Measurements from ENCODE around the gene TACR2.

The TACR2 gene

DNA sequence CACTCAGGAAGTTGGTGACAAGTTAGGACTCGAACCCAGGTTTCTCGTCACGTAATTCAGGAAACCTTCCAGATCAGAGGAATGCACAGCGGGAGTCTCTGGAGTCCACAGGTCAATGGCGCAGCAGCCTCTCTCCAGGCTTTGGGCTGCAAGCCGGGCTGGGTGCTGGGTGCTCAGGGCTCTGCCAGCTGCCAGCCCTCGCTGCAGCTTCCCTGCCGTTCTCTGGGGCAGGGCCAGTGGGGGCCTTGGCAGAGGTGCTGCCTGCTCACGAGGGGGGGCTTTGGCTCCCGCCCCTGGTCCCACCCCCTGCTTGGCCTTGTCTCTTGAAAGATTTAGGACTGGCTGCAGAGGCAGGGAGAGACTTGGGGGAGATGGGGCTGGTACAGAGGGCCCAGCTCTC is at the start of gene TACR2:
Gene TACR2, minus strand, starts transcription at position 224 of the 400 bp plus-strand sequence. CDS start 595 bp downstream, outside the sequence.
- Histone ChIP-seq H3K27me3 (ENCODE audit: control insufficient read depth in 5 of 5, insufficient read depth in 4 of 5, low read length in 5 of 5) (peaks cover 0 to 3% (median 0%) of the 10 kb centered on the region in 5 donors), H3K4me3 (ENCODE audit: low read depth in 1 of 5, low read length in 5 of 5) (no peak within 1 kb of the TSS), H3K4me1 (ENCODE audit: control insufficient read depth in 5 of 5, insufficient read depth in 5 of 5, low read length in 5 of 5) (peaks cover 0 to 5% (median 0%) of the 10 kb centered on the region in 5 donors), H3K9ac (ENCODE audit: low read length in 5 of 5) (no peak within 1 kb of the TSS), H3K27ac (ENCODE audit: low read depth, low read length) (no peak within 1 kb of the TSS), H3K9me3 (ENCODE audit: control insufficient read depth in 5 of 5, low read length in 5 of 5) (no peaks in the 10 kb centered on the region), H3K36me3 (ENCODE audit: control insufficient read depth in 5 of 5, insufficient read depth in 5 of 5, low read length in 5 of 5) (no peaks in the 10 kb centered on the region)

DNA sequence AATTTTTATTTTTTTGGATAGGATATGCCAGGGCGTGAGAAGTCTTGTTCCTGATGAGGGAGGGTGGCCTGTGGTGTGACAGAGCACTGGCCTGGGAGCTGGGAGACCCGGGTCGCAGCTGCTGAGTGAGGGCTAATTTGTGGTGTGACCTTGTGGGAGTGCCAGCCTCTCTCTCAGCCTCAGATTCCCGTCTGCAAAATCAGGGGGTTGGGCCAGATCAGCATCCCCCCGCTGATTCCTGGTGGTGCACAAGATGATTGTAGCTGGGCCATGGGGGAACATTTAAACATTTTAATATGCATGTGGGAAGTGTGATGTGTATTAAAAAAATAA is 49.4 kb upstream of the TACR2 start:
- Histone ChIP-seq H3K4me3 (ENCODE audit: low read depth in 1 of 5, low read length in 5 of 5) (no peak overlapping the region), H3K4me1 (ENCODE audit: control insufficient read depth in 5 of 5, insufficient read depth in 5 of 5, low read length in 5 of 5) (peaks cover 40 to 98% (median 91%) of the 10 kb centered on the region in 5 donors), H3K9ac (ENCODE audit: low read length in 5 of 5) (peak overlapping the region in 1 of 5 donors; percentile 28), H3K27ac (ENCODE audit: low read depth, low read length) (peak overlapping the region; percentile 98), H3K36me3 (ENCODE audit: control insufficient read depth in 5 of 5, insufficient read depth in 5 of 5, low read length in 5 of 5) (no peaks in the 10 kb centered on the region), H3K9me3 (ENCODE audit: control insufficient read depth in 5 of 5, low read length in 5 of 5) (no peaks in the 10 kb centered on the region), H3K27me3 (ENCODE audit: control insufficient read depth in 5 of 5, insufficient read depth in 4 of 5, low read length in 5 of 5) (no peaks in the 10 kb centered on the region)

DNA sequence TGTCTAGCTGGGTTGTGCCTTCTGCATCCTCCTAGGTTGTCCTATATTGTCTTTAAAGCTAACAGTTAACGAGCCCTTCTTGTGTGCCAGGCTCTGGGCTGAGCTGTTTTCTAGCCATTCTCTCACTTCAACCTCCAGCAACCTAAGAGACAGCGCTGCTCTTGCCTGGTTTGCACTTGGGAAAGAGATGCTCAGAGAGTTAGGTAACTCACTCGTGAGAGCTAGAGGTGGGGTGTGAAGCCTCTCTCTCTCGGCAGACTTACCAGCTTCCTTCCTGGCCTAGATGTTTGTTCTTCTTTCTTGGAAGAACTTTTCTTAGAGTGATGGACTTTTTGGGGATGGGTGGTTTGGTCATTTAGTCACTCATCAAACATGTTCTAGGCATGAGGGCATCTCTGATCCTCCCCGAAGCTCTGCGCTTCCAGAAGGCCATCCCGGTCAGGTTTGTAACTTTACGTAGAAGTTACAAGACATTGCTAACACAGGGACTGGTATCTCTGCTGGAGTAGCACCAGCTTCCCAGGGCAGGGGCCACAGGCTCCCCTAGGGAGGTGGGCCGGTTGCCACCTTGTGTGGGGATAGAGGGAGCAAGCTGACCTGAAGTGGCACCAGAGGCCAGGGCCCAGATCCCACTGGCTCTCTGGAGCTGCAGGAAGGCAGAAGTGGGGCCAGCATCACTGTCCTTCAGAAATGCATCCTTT is 48.9 kb upstream of the TACR2 start:
- Histone ChIP-seq H3K4me3 (ENCODE audit: low read depth in 1 of 5, low read length in 5 of 5) (no peak overlapping the region), H3K36me3 (ENCODE audit: control insufficient read depth in 5 of 5, insufficient read depth in 5 of 5, low read length in 5 of 5) (no peaks in the 10 kb centered on the region), H3K9me3 (ENCODE audit: control insufficient read depth in 5 of 5, low read length in 5 of 5) (no peaks in the 10 kb centered on the region), H3K27ac (ENCODE audit: low read depth, low read length) (peak overlapping the region; percentile 98), H3K9ac (ENCODE audit: low read length in 5 of 5) (peak overlapping the region; percentile 1 to 79 (median 37)), H3K4me1 (ENCODE audit: control insufficient read depth in 5 of 5, insufficient read depth in 5 of 5, low read length in 5 of 5) (peaks cover 43 to 98% (median 91%) of the 10 kb centered on the region in 5 donors), H3K27me3 (ENCODE audit: control insufficient read depth in 5 of 5, insufficient read depth in 4 of 5, low read length in 5 of 5) (no peaks in the 10 kb centered on the region)

DNA sequence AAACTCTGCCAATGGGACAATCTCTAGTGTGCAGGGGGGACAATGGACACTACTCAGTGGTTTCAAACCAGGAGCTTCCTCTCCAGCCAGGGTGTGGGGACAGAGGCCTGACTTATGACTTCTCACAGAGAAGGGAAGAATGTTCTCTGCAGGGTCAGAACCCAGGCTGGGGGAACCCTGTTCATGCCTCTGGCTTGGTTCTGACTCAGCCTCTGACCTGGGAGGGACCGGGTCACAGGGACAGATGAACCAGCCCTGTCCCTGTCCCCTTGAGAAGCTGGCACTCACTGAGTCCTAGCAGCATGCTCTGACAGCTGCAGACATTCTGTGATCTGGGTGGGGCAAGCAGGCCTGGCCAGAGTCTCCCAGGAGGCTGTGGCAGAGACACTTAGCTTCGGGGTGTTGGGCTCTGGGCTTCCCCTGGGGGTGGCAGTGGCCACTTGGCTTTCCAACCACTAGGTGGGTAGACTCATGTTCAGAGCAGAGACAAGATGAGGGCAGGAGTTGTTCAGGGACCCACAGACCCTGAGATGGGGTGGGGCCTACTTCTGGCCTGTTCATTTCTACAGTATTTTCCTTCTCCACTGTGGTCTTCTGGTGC is 48.2 kb upstream of the TACR2 start:
- peak overlapping the region; percentile 98 for H3K27ac ChIP-seq (ENCODE audit: low read depth, low read length)
- H3K9ac ChIP-seq (ENCODE audit: low read length in 5 of 5) = peak overlapping the region; percentile 37 to 79 (median 50)
- no peaks in the 10 kb centered on the region for H3K36me3 ChIP-seq (ENCODE audit: control insufficient read depth in 5 of 5, insufficient read depth in 5 of 5, low read length in 5 of 5)
- H3K4me3 ChIP-seq (ENCODE audit: low read depth in 1 of 5, low read length in 5 of 5) = peak overlapping the region in 1 of 5 donors; percentile 4
- H3K4me1 ChIP-seq (ENCODE audit: control insufficient read depth in 5 of 5, insufficient read depth in 5 of 5, low read length in 5 of 5) = peaks cover 46 to 98% (median 91%) of the 10 kb centered on the region in 5 donors
- no peaks in the 10 kb centered on the region for H3K27me3 ChIP-seq (ENCODE audit: control insufficient read depth in 5 of 5, insufficient read depth in 4 of 5, low read length in 5 of 5)
- H3K9me3 ChIP-seq (ENCODE audit: control insufficient read depth in 5 of 5, low read length in 5 of 5) = no peaks in the 10 kb centered on the region

DNA sequence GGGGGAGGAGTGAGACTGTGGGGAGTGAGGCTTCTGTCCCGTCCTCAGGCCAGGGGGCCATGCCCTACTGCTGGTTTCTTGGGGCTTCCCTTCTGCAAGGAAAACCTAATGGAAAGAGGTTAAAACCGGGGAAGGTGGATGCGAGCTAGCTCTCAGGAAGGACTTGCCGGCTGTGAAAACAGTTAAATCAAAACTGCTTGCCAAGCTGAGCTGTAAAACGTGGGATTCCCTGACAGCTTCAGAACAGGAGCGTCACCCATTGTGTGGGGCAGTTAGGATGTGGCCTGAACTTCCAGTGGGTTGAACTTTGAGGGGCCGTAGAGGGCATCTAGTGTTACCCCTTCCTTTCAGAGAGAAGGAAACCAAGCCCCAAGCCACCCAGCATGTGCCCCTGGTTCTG is 47.7 kb upstream of the TACR2 start:
- Histone ChIP-seq H3K27me3 (ENCODE audit: control insufficient read depth in 5 of 5, insufficient read depth in 4 of 5, low read length in 5 of 5) (no peaks in the 10 kb centered on the region), H3K4me3 (ENCODE audit: low read depth in 1 of 5, low read length in 5 of 5) (no peak overlapping the region), H3K9ac (ENCODE audit: low read length in 5 of 5) (peak overlapping the region; percentile 30 to 79 (median 66)), H3K27ac (ENCODE audit: low read depth, low read length) (peak overlapping the region; percentile 98), H3K4me1 (ENCODE audit: control insufficient read depth in 5 of 5, insufficient read depth in 5 of 5, low read length in 5 of 5) (peaks cover 46 to 98% (median 91%) of the 10 kb centered on the region in 5 donors), H3K36me3 (ENCODE audit: control insufficient read depth in 5 of 5, insufficient read depth in 5 of 5, low read length in 5 of 5) (peaks cover 0 to under 1% (median 0%) of the 10 kb centered on the region in 5 donors), H3K9me3 (ENCODE audit: control insufficient read depth in 5 of 5, low read length in 5 of 5) (no peaks in the 10 kb centered on the region)

DNA sequence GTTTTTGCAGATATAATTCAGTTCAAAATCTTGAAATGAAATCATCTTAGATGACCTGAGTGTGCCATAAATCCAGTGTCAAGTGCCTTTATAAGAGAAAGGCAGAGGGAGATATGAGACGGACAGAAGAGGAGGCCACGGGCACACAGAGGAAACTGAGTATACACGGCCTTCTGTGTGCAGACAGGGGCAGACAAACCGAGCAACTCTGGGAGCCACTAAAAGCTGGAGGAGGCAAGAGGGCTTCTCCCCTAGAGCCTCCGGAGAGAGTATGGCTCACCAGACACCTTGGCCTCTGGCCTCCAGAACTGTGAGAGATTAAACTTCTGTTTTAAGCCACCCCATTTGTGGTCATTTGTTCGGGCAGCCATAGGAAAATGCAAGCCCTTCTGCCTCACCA is 47.2 kb upstream of the TACR2 start:
- Histone ChIP-seq H3K27me3 (ENCODE audit: control insufficient read depth in 5 of 5, insufficient read depth in 4 of 5, low read length in 5 of 5) (no peaks in the 10 kb centered on the region), H3K27ac (ENCODE audit: low read depth, low read length) (peak overlapping the region; percentile 98), H3K9ac (ENCODE audit: low read length in 5 of 5) (peak overlapping the region in 4 of 5 donors; percentile 30 to 79 (median 66)), H3K36me3 (ENCODE audit: control insufficient read depth in 5 of 5, insufficient read depth in 5 of 5, low read length in 5 of 5) (peaks cover 0 to 4% (median 0%) of the 10 kb centered on the region in 5 donors), H3K4me3 (ENCODE audit: low read depth in 1 of 5, low read length in 5 of 5) (no peak overlapping the region), H3K9me3 (ENCODE audit: control insufficient read depth in 5 of 5, low read length in 5 of 5) (no peaks in the 10 kb centered on the region), H3K4me1 (ENCODE audit: control insufficient read depth in 5 of 5, insufficient read depth in 5 of 5, low read length in 5 of 5) (peaks cover 46 to 98% (median 92%) of the 10 kb centered on the region in 5 donors)

DNA sequence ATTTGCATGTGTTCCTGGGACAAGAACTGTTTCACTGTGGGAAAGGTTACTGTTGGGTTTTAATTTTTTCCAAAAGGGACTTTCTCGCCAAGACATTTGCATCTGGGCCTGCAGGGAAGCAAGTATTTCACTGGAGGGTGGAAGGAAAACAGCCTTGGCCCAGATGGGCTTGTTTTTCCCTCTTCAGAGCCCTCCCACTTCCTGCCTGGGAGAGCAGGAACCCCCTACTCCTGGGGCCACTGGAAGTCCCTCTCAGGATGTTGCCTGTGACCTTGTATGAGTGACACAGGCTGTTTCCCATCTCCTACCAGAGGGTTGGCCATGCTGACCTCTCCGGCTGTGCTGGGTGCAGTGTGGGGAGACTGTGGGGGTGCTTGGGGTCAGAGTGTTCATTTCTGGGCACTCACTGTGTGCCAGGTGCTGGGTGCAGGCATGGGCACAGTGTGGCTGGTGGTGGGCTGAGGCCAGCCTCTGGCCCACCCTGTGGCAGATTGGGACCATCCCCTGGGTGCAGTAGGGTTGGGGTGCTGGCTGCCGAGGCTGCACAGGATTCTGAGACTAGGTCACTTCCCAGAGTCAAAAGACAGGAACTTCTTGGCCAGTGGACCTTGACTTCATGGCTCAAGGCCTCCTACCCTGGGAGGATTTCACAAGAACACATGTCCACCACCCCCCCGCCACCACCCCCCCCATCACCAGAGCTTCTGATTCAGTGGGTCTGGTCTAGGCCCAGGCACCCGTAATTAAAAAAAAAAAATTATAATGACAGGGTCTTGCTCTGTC is 44.7 kb upstream of the TACR2 start:
- peak overlapping the region in 3 of 5 donors; percentile 21 to 58 (median 27) for H3K9ac ChIP-seq (ENCODE audit: low read length in 5 of 5)
- H3K9me3 ChIP-seq (ENCODE audit: control insufficient read depth in 5 of 5, low read length in 5 of 5) = no peaks in the 10 kb centered on the region
- H3K36me3 ChIP-seq (ENCODE audit: control insufficient read depth in 5 of 5, insufficient read depth in 5 of 5, low read length in 5 of 5) = peaks cover 0 to 17% (median 12%) of the 10 kb centered on the region in 5 donors
- peaks cover 45 to 99% (median 93%) of the 10 kb centered on the region in 5 donors for H3K4me1 ChIP-seq (ENCODE audit: control insufficient read depth in 5 of 5, insufficient read depth in 5 of 5, low read length in 5 of 5)
- H3K27ac ChIP-seq (ENCODE audit: low read depth, low read length) = peak overlapping the region; percentile 98
- H3K27me3 ChIP-seq (ENCODE audit: control insufficient read depth in 5 of 5, insufficient read depth in 4 of 5, low read length in 5 of 5) = no peaks in the 10 kb centered on the region
- peak overlapping the region in 3 of 5 donors; percentile 2 to 36 (median 24) for H3K4me3 ChIP-seq (ENCODE audit: low read depth in 1 of 5, low read length in 5 of 5)

DNA sequence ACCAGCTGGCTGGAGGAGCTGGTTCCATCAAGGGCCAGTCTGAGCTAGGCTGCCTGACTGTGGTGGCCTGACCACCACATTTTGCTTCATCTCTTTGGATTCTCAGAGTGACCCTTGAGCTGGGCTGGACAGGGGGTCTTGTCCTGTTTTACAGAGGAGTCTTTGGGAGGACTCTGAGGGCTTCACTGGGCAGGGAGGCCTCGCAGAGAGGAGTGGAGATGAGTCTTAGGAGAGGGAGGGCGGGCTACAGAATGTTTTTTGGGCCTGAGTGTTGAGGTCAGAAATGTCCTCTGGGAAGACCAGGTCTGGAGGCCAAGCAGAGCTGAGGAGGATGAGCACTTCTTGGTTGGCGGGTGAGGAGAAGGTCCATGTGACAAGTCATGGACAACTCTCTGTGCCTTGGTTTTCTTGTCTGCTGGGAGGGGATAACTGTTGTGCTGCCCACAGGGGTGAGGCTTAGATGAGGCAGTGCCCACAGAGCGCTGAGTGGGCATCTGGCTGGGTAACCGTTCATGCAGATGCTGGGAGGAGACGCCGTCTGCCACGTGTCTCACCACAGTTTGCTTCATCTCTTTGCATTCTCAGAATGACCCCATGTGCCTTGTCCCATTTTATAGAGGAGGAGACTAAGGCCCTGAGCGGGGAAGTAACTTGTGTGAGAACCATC is 44.0 kb upstream of the TACR2 start:
- Histone ChIP-seq H3K4me3 (ENCODE audit: low read depth in 1 of 5, low read length in 5 of 5) (peak overlapping the region in 2 of 5 donors; percentile 21 to 36), H3K4me1 (ENCODE audit: control insufficient read depth in 5 of 5, insufficient read depth in 5 of 5, low read length in 5 of 5) (peaks cover 41 to 96% (median 90%) of the 10 kb centered on the region in 5 donors), H3K9ac (ENCODE audit: low read length in 5 of 5) (peak overlapping the region; percentile 13 to 37 (median 23)), H3K9me3 (ENCODE audit: control insufficient read depth in 5 of 5, low read length in 5 of 5) (no peaks in the 10 kb centered on the region), H3K27ac (ENCODE audit: low read depth, low read length) (peak overlapping the region; percentile 89), H3K36me3 (ENCODE audit: control insufficient read depth in 5 of 5, insufficient read depth in 5 of 5, low read length in 5 of 5) (peaks cover 0 to 19% (median 15%) of the 10 kb centered on the region in 5 donors), H3K27me3 (ENCODE audit: control insufficient read depth in 5 of 5, insufficient read depth in 4 of 5, low read length in 5 of 5) (no peaks in the 10 kb centered on the region)

DNA sequence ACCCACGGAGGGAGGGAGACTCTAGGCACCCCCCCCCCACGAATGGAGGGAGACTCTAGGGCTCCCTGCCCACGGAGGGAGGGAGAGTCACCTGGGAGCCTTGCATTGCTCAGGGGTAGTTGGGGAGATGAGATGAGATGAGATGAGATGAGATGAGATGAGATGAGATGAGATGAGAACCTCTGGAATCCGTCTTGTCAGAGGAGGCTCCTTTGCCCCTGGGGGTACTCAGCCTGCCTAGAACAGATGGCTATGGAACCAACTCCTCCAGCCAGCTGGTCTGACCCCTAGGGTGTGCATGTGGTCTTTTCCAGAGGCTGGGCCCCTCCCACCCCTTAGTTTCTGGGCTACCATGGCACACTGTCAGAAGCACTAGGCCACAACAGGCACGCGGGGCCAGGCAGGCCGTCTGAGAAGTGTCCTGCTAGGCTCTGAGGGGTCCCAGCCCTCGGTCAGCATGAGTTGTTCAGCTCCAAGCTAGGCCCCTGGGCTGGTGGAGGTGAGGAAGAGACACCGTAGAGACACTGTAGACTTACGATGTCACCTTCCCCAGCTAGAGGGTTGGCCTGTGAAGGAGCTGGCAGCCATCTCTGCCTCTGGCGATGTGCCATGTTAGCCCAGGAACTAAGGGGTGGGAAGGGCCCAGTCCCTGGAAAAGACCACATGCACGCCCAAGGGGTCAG is 43.3 kb upstream of the TACR2 start:
- Histone ChIP-seq H3K4me3 (ENCODE audit: low read depth in 1 of 5, low read length in 5 of 5) (peak overlapping the region in 1 of 5 donors; percentile 3), H3K36me3 (ENCODE audit: control insufficient read depth in 5 of 5, insufficient read depth in 5 of 5, low read length in 5 of 5) (peaks cover 0 to 19% (median 15%) of the 10 kb centered on the region in 5 donors), H3K9me3 (ENCODE audit: control insufficient read depth in 5 of 5, low read length in 5 of 5) (no peaks in the 10 kb centered on the region), H3K27me3 (ENCODE audit: control insufficient read depth in 5 of 5, insufficient read depth in 4 of 5, low read length in 5 of 5) (no peaks in the 10 kb centered on the region), H3K27ac (ENCODE audit: low read depth, low read length) (peak overlapping the region; percentile 89), H3K4me1 (ENCODE audit: control insufficient read depth in 5 of 5, insufficient read depth in 5 of 5, low read length in 5 of 5) (peaks cover 42 to 94% (median 90%) of the 10 kb centered on the region in 5 donors), H3K9ac (ENCODE audit: low read length in 5 of 5) (peak overlapping the region; percentile 13 to 37 (median 23))

Measured in subcutaneous abdominal adipose tissue (tissue), 5 donors.